Measurements from ENCODE around the gene CALM1.

The CALM1 gene

GRCh38 chr14:90358359-90358758 is 38.5 kb upstream of the CALM1 start:
- H3K27me3 ChIP-seq (ENCODE audit: insufficient read depth, low read length) = no peaks in the 10 kb centered on the region; the same call in 1 of the 2 replicates
- H3K27ac ChIP-seq (ENCODE audit: low read depth, low read length, poor library complexity, severe bottlenecking) = no peak overlapping the region
- H3K36me3 ChIP-seq (ENCODE audit: insufficient read depth, low read length) = no peaks in the 10 kb centered on the region
- H3K79me2 ChIP-seq (ENCODE audit: insufficient read depth, low read length) = no peaks in the 10 kb centered on the region
- H3F3A ChIP-seq (ENCODE audit: insufficient read depth, low read length) = no peaks in the 10 kb centered on the region
- TF ChIP-seq CTCF (IDR thresholded peaks at IDR 0.05; ENCODE audit: low read length) (no peak), EZH2 (IDR thresholded peaks at IDR 0.05; ENCODE audit: borderline replicate concordance, low read length) (no peak)
- no peaks in the 10 kb centered on the region for H4K20me1 ChIP-seq (ENCODE audit: insufficient read depth, low read length)
- no peaks in the 10 kb centered on the region for H3K4me1 ChIP-seq (ENCODE audit: insufficient read depth, low read length, severe bottlenecking)
- no peaks in the 10 kb centered on the region for H3K9me2 ChIP-seq (ENCODE audit: low read depth, low read length)
- no peak overlapping the region for H3K9ac ChIP-seq (ENCODE audit: low read length)
- H3K4me3 ChIP-seq (ENCODE audit: low read depth, low read length, poor library complexity, severe bottlenecking) = no peak overlapping the region
- H3K4me2 ChIP-seq (ENCODE audit: low read length) = no peak overlapping the region
- no peaks in the 10 kb centered on the region for H3K9me3 ChIP-seq (ENCODE audit: low read length)
- no peak overlapping the region for H2AFZ ChIP-seq (ENCODE audit: low read length)

GRCh38 chr14:90361865-90362557 is 34.8 kb upstream of the CALM1 start:
- Histone ChIP-seq H3K9me2 (ENCODE audit: low read depth, low read length) (no peaks in the 10 kb centered on the region), H3K79me2 (ENCODE audit: insufficient read depth, low read length) (no peaks in the 10 kb centered on the region), H3K9ac (ENCODE audit: low read length) (no peak overlapping the region), H4K20me1 (ENCODE audit: insufficient read depth, low read length) (no peaks in the 10 kb centered on the region), H3K9me3 (ENCODE audit: low read length) (no peaks in the 10 kb centered on the region), H3K27me3 (ENCODE audit: insufficient read depth, low read length) (no peaks in the 10 kb centered on the region; the same call in 1 of the 2 replicates), H3K4me2 (ENCODE audit: low read length) (no peak overlapping the region), H3K27ac (ENCODE audit: low read depth, low read length, poor library complexity, severe bottlenecking) (no peak overlapping the region), H3F3A (ENCODE audit: insufficient read depth, low read length) (no peaks in the 10 kb centered on the region), H3K4me1 (ENCODE audit: insufficient read depth, low read length, severe bottlenecking) (no peaks in the 10 kb centered on the region), H2AFZ (ENCODE audit: low read length) (no peak overlapping the region), H3K36me3 (ENCODE audit: insufficient read depth, low read length) (no peaks in the 10 kb centered on the region), H3K4me3 (ENCODE audit: low read depth, low read length, poor library complexity, severe bottlenecking) (no peak overlapping the region)
- TF ChIP-seq CTCF (IDR thresholded peaks at IDR 0.05; ENCODE audit: low read length) = no peak
- no peak for TF ChIP-seq EZH2 (IDR thresholded peaks at IDR 0.05; ENCODE audit: borderline replicate concordance, low read length)

- H3K27me3 ChIP-seq (ENCODE audit: insufficient read depth, low read length) = no peaks in the 10 kb centered on the region; the same call in 1 of the 2 replicates
- no peaks in the 10 kb centered on the region for H3F3A ChIP-seq (ENCODE audit: insufficient read depth, low read length)
- H3K4me2 ChIP-seq (ENCODE audit: low read length) = no peak overlapping the region
- no peaks in the 10 kb centered on the region for H3K4me1 ChIP-seq (ENCODE audit: insufficient read depth, low read length, severe bottlenecking)
- no peaks in the 10 kb centered on the region for H3K36me3 ChIP-seq (ENCODE audit: insufficient read depth, low read length)
- H3K79me2 ChIP-seq (ENCODE audit: insufficient read depth, low read length) = no peaks in the 10 kb centered on the region
- no peak overlapping the region for H3K4me3 ChIP-seq (ENCODE audit: low read depth, low read length, poor library complexity, severe bottlenecking)
- H4K20me1 ChIP-seq (ENCODE audit: insufficient read depth, low read length) = no peaks in the 10 kb centered on the region
- no peak overlapping the region for H3K27ac ChIP-seq (ENCODE audit: low read depth, low read length, poor library complexity, severe bottlenecking)
- H3K9ac ChIP-seq (ENCODE audit: low read length) = no peak overlapping the region
- no peaks in the 10 kb centered on the region for H3K9me3 ChIP-seq (ENCODE audit: low read length)
- no peak for TF ChIP-seq CTCF (IDR thresholded peaks at IDR 0.05; ENCODE audit: low read length)
- TF ChIP-seq EZH2 (IDR thresholded peaks at IDR 0.05; ENCODE audit: borderline replicate concordance, low read length) = no peak
- H2AFZ ChIP-seq (ENCODE audit: low read length) = no peak overlapping the region
- H3K9me2 ChIP-seq (ENCODE audit: low read depth, low read length) = no peaks in the 10 kb centered on the region
Measured at GRCh38 chr14:90362558-90362896, 34.3 kb upstream of the CALM1 start.
